Activated naive CD8-positive, alpha-beta T cell treated with anti-CD3 and anti-CD28 coated beads, Interleukin-2, amount 50 U/mL, for 24 hours (primary cell): Measurements from ENCODE around the gene LRMDA.

Experiments used
- ATAC-seq: fragments of 150-1000 bp; cut with Tn5 transposase; one replicate; pipeline ENCODE4 v1.10.0; 2021
- DNase-seq: peaks from one replicate; pipeline ENCODE4 v3.0.0; 2021
- H3K27ac Mint-ChIP-seq: one replicate; pipeline ENCODE4 v1.8.0; 2021; ENCODE audit warnings: mild to moderate bottlenecking, mixed read lengths
- H3K27me3 Mint-ChIP-seq: one replicate; pipeline ENCODE4 v1.8.0; 2021; ENCODE audit warnings: mixed read lengths
- H3K36me3 Mint-ChIP-seq: one replicate; pipeline ENCODE4 v1.8.0; 2021; ENCODE audit warnings: low read depth, mixed read lengths
- H3K4me1 Mint-ChIP-seq: one replicate; pipeline ENCODE4 v1.8.0; 2021; ENCODE audit warnings: mixed read lengths
- H3K4me3 Mint-ChIP-seq: one replicate; pipeline ENCODE4 v1.8.0; 2021; ENCODE audit warnings: mild to moderate bottlenecking, moderate library complexity, mixed read lengths
- H3K9me3 Mint-ChIP-seq: one replicate; pipeline ENCODE4 v1.8.0; 2021; ENCODE audit warnings: mixed read lengths

Gene LRMDA

DNA sequence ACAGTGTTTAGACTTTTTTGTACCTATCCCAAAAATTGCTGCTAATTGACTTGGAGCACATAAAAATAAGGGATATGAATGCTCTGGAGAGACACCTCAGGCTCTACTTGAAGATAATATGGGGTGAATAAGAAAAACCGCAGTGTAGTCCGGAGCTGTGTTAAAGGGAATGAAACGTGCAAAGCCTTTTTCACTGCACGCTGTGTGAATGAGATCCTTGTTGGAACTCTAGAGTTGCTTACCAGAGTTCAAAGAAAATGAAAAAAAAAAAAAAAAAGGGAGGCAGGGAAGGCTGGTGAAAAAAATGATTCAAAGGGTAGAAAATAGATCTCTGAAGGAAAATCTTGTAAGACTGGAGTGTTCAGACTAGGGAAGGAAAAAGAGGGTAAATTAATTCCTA, 226.6 kb downstream of the LRMDA start:
- Mint-ChIP-seq H3K27me3 (peaks cover 6% of the 10 kb centered on the region), H3K4me1 (no peaks in the 10 kb centered on the region), H3K9me3 (no peaks in the 10 kb centered on the region), H3K27ac (no peak overlapping the region), H3K36me3 (no peaks in the 10 kb centered on the region), H3K4me3 (no peak overlapping the region)
- ATAC-seq (no peak), DNase-seq (no peak)

DNA sequence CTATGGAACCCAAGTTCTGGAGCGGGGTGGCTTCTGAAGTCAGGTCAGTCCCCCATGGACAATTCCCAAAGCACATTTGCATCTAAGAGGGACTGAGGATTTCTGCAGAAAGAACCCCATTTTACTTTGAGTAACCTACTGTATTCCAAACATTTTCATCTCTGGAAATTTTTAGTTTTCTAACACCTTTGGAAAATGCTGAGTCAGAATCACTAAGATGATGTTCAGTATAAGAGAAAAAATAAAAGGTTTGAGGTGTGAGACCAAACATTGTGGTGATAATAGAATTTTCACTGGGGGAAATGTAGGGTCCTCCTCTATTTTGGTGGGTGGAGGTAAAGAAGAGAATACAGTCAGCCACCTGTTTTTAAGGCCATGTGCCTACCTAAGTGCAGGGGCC, 227.1 kb downstream of the LRMDA start:
- Mint-ChIP-seq H3K36me3 (no peaks in the 10 kb centered on the region), H3K27me3 (peaks cover 6% of the 10 kb centered on the region), H3K27ac (no peak overlapping the region), H3K4me1 (no peaks in the 10 kb centered on the region), H3K4me3 (no peak overlapping the region), H3K9me3 (no peaks in the 10 kb centered on the region)
- DNase-seq (no peak), ATAC-seq (no peak)

DNA sequence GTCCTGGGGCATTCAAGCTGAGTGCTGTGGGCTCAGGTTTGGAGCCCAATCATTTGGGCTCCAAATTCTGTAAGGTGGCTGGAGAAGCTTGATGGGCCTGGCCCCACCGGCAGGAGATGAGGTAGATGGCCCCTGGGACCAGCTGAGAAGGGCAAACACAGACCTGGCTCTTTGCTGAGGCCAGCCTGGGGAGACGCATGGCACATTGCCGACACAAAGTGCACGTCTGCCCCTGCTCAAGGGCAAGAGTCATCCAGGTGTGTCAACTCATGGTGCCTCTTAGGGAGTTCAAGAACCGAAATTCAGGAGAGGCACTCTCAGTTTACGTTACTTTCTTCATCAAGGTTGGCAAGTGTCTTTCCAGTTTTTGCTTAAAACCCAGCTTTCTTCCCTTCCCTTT, 227.5 kb downstream of the LRMDA start:
- Mint-ChIP-seq H3K27me3 (peaks cover 4% of the 10 kb centered on the region), H3K4me1 (no peaks in the 10 kb centered on the region), H3K36me3 (no peaks in the 10 kb centered on the region), H3K27ac (no peak overlapping the region), H3K4me3 (no peak overlapping the region), H3K9me3 (no peaks in the 10 kb centered on the region)
- DNase-seq: no peak
- no peak for ATAC-seq

DNA sequence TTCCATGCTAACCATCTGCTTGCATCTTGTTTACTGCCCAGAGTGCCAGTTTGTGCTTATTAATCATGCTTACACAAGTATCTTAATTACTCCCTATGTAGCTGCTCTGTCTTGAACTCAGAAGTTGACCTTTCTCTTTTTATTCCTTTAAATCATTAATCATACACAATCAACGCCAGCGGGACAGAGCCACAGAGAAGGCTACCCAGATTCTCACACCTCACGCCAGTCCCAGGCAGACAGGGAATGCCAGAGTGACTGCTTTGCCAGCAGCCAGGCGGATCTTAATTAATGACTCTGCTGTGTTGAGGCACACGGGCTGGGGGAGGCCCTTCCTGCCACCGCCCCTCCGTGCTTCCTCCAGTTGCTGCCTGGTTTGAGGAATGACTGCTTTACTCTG, 229.4 kb downstream of the LRMDA start:
- Mint-ChIP-seq H3K36me3 (no peaks in the 10 kb centered on the region), H3K27me3 (peaks cover 9% of the 10 kb centered on the region), H3K27ac (no peak overlapping the region), H3K4me3 (no peak overlapping the region), H3K9me3 (no peaks in the 10 kb centered on the region), H3K4me1 (no peaks in the 10 kb centered on the region)
- ATAC-seq: no peak
- DNase-seq: no peak

DNA sequence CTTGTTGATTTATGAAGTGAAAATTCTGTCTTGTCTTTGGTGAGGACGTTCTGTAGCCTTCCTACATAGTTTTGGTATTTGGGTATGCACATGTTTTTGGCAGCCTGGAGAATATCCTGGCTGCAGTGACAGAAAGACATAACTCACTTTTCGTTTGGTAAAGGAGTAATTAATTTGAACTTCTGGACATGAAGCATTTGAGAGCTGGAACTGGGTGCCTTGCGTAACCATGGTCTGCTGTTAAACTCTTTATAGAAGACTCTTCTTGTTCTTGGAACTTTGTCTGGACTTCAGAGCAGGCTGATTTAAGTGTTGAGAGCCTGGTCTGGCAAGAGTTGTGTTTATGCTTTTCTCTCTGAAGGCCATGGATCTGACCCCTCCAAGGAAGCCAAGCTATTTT, 231.3 kb downstream of the LRMDA start:
- H3K36me3 Mint-ChIP-seq: no peaks in the 10 kb centered on the region
- no peak for ATAC-seq
- no peak overlapping the region for H3K27ac Mint-ChIP-seq
- no peak for DNase-seq
- H3K4me3 Mint-ChIP-seq: no peak overlapping the region
- H3K9me3 Mint-ChIP-seq: no peaks in the 10 kb centered on the region
- H3K27me3 Mint-ChIP-seq: peaks cover 9% of the 10 kb centered on the region
- no peaks in the 10 kb centered on the region for H3K4me1 Mint-ChIP-seq

DNA sequence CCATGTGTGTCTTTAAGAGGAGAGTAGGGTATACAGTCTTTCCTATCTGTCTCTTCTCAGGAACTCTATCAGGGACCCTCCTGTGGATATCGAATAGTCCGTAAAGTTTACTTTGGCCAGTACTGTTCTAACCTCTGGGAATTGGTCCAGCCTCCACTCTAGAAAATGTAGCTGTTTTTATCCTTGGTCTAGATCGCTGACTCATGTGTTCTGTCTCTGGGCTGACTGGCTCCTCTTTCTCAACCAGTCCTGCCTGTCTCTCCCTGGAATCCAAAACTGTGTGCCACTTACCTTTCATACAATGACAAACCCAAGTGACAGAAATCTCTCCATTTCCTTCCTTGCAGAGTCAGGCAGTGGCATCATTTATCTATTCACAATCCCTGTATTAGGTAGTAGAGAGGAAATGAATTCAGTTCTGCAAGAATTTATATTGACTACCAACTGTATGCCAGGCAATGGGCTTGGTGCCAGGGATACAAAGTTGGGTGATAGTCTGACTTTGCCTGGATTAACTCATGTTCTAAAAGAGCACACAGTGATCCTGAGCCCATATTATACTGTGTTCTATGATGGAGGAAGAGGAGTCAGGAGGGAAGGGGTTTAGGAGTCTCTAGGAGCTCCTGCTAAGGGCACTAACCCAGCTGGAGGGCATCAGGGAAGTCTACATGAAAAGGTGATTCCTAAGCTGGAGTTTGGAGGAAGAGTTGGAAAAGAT, 232.7 kb downstream of the LRMDA start:
- Mint-ChIP-seq H3K4me1 (no peaks in the 10 kb centered on the region), H3K36me3 (no peaks in the 10 kb centered on the region), H3K9me3 (no peaks in the 10 kb centered on the region), H3K4me3 (no peak overlapping the region), H3K27ac (no peak overlapping the region), H3K27me3 (peaks cover 9% of the 10 kb centered on the region)
- ATAC-seq: no peak
- no peak for DNase-seq

DNA sequence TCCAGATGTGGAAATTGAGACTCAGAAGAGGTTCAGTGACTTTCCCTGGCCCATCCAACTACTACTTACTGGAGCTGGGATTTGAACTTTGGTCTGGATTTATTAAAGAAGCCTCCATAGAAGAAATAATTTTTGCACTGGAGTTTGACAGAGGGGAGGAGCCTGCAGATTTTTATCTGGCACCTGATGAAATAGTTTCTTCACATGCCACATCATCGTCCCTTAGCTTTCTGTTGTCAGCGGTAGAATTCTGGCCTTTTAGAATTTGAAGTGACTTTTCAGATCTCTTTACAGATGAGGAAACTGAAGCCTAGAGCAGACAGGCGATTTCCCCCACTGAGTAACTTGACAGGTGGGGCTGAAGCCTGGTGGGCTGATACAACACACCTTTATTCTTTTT, 233.5 kb downstream of the LRMDA start:
- no peak overlapping the region for H3K27ac Mint-ChIP-seq
- H3K9me3 Mint-ChIP-seq: no peaks in the 10 kb centered on the region
- DNase-seq: no peak
- no peaks in the 10 kb centered on the region for H3K36me3 Mint-ChIP-seq
- ATAC-seq: no peak
- no peak overlapping the region for H3K4me3 Mint-ChIP-seq
- H3K4me1 Mint-ChIP-seq: no peaks in the 10 kb centered on the region
- peaks cover 7% of the 10 kb centered on the region for H3K27me3 Mint-ChIP-seq

DNA sequence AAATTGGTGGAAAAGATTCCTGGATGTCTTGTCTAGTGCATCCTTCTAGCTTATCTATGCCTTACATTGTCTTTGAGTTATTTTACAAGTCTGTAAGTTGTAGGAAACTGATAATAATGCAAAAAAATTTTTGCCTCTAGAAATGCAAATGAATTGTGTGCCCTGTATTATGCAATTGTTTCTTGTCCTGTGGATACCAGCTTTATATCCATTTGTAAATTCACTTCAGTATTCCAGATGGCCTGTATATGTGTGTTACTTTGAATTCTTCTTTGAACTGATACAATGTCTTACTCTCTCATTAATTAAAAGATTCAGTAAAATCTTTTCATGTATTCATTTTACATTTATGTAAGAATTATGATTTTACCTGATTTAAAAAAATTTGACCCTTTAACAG, 234.3 kb downstream of the LRMDA start:
- Mint-ChIP-seq H3K27me3 (peaks cover 7% of the 10 kb centered on the region), H3K4me3 (no peak overlapping the region), H3K36me3 (no peaks in the 10 kb centered on the region), H3K9me3 (no peaks in the 10 kb centered on the region), H3K27ac (no peak overlapping the region), H3K4me1 (no peaks in the 10 kb centered on the region)
- no peak for ATAC-seq
- no peak for DNase-seq

DNA sequence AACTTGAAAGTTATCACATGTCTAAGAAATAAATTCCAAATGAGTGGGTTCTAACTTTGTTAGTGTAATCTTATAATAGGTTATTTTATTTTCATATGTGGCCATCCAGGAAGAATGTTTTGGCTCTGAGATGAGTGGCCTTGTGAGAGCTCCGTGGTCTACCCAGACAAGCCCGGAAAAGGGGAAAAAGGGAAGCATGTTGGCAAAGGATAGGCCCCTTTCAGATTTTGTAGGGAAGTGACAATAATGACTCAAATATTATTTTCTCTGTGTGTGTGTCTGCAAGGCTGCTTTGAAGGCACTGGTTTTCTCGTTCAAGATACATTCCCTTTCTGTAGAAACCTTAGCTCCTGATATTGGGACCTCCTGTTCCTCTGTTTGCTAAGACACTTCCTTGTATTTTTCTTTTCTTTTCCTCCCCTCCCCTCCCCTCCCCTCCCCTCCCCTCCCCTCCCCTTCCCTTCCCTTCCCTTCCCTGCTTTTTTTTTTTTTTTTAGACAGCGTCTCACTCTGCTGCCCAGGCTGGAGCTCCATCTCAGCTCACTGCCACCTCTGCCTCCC, 240.8 kb downstream of the LRMDA start:
- ATAC-seq: no peak
- Mint-ChIP-seq H3K4me3 (no peak overlapping the region), H3K9me3 (no peaks in the 10 kb centered on the region), H3K4me1 (no peaks in the 10 kb centered on the region), H3K27ac (no peak overlapping the region), H3K27me3 (peaks cover 4% of the 10 kb centered on the region), H3K36me3 (no peaks in the 10 kb centered on the region)
- no peak for DNase-seq

DNA sequence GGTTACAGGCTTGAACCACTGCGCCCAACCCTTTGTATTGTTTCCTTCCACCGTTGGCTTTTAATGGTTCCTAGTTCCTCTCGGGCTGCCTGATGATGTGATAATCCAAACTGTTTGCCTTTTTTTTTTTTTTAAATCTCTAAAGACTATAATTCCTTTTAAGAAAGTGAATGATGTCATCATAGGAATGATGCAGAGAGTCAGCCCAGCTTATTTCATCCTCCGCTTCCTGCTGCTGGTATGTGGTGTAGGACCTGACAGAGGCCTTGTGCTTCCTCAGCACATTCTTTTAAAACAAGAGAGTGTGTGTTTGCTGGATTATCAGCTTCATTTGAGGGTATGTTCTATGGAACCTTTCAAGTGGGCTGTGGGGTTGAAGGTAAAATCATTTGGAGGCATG, 241.4 kb downstream of the LRMDA start:
- Mint-ChIP-seq H3K27ac (no peak overlapping the region), H3K4me1 (no peaks in the 10 kb centered on the region), H3K36me3 (no peaks in the 10 kb centered on the region), H3K9me3 (no peaks in the 10 kb centered on the region), H3K4me3 (no peak overlapping the region), H3K27me3 (peaks cover 4% of the 10 kb centered on the region)
- ATAC-seq: no peak
- DNase-seq: no peak

DNA sequence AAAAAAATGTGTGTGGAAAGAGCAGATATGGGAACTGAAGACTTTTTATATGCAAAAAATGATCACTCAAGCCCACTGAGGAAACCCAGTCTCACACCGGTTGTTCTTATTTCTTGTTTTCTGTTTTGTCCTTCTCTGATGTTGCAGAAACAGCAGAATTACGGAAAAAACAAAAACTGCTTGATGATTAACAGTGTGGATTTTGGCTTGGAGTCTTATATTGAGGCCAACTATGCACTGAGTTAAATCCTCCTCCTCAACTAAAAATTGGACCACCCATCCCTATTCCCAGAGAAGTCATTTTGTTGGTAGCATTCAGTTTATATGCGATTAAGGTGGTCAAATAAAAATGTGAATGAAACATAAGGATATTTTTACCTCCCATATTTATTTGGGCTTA, 246.1 kb downstream of the LRMDA start:
- peaks cover 4% of the 10 kb centered on the region for H3K27me3 Mint-ChIP-seq
- no peak overlapping the region for H3K27ac Mint-ChIP-seq
- no peak for ATAC-seq
- H3K4me1 Mint-ChIP-seq: no peaks in the 10 kb centered on the region
- H3K4me3 Mint-ChIP-seq: no peak overlapping the region
- no peak for DNase-seq
- no peaks in the 10 kb centered on the region for H3K9me3 Mint-ChIP-seq
- H3K36me3 Mint-ChIP-seq: no peaks in the 10 kb centered on the region

DNA sequence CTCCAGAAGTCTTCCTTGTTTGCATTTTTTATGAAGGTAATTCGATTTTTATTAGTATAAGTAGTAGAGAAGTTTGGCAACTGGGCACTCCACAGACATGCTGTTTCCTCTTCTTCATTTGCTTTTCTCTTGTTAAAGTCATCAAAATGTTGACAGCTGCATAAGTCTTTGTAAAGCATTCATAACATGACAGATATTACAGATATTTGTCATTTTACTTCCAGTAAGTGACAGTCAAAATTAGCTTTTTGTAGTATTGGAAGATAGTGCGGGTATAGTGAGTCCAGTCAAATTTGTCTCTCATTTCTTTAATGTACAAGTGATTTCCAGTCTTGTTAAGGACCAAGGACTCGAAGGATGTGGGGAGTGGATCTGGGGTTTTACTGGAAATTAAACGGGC, 247.1 kb downstream of the LRMDA start:
- Mint-ChIP-seq H3K27me3 (peaks cover 4% of the 10 kb centered on the region), H3K4me3 (no peak overlapping the region), H3K27ac (no peak overlapping the region), H3K9me3 (no peaks in the 10 kb centered on the region), H3K36me3 (no peaks in the 10 kb centered on the region), H3K4me1 (no peaks in the 10 kb centered on the region)
- DNase-seq (no peak), ATAC-seq (no peak)

DNA sequence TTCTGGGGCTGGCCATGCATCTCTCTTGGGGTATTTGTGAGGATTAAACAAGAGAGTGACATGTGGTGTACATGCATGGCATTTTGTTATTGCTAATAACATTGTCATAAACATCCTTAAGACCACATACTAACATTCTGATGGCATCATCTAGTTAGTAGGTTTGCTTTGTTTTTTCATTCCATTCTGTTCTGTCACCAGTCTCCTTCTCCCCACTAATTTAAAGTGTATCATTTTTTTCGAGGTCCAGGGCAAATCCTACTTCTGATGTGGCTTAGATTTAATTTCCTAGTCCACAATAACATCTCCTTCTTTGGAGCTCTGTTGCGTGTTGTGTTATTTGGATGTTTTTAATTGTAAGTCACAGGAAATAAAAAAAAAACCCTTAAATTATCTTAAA, 248.1 kb downstream of the LRMDA start:
- H3K4me1 Mint-ChIP-seq: no peaks in the 10 kb centered on the region
- no peak for ATAC-seq
- DNase-seq: no peak
- H3K4me3 Mint-ChIP-seq: no peak overlapping the region
- H3K27me3 Mint-ChIP-seq: peaks cover 4% of the 10 kb centered on the region
- H3K9me3 Mint-ChIP-seq: no peaks in the 10 kb centered on the region
- H3K36me3 Mint-ChIP-seq: no peaks in the 10 kb centered on the region
- H3K27ac Mint-ChIP-seq: no peak overlapping the region

DNA sequence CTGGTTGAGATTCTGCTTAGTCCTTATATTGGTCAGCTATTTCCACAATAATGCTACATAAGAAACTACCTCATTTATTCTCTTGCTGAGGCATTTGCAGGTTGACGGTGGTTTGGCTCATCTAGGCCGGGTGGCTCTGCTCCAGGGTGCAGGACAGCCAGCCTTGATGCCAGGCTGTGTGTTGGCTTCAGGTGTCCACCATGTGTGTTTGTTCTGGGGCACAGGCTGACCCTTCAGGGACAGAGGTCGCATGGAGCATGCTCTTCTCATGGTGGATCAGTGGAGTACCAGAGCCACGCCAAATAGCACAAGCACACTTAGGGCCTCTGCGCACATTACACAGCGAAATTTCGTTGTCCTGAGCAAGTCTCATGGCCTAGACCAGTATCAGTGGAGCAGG, 249.9 kb downstream of the LRMDA start:
- ATAC-seq: no peak
- Mint-ChIP-seq H3K27me3 (peaks cover 3% of the 10 kb centered on the region), H3K9me3 (no peaks in the 10 kb centered on the region)

DNA sequence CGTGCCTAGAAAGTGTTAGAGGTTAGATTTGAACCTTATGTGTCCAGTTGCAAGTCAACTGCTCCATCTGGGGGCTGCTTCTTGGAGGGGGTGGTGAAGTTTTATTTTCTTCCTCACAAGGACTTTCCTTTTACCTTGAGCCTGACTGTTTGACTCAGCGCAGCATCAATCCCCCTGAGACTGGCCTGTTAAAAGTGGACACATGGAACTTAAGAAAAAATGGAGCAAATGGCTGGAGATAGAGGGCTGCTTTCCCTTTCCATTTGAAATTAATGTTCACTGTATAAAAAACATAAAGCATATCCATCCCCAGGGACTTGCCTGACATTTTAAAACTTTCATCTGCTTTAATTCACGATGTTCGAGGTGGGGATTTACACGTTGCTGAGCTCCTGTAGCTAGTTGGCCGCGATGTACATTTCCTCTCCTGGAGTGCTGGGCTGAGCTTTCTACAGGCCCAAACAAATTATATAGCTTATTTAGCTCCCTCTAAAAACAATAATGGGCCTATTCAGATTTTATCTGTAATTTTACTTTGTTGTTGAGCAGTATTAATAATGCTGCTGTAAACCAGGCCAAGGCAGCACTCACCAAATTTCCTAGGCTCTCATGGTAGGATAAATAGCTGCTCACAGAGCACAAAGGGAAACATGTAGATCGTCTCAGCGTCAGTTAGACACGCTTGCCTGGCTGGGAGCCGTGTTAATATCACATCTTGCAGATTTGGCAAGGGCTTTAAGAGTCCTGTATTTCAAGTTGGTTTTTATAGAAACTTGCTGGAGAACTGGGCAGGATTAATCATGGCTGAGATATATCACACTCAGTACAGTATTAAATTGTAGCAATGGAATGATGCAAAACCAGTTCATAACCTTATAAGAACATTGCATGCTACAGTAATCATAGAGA, 251.5 kb downstream of the LRMDA start:
- Mint-ChIP-seq H3K27ac (no peak overlapping the region), H3K4me1 (no peaks in the 10 kb centered on the region), H3K9me3 (peaks cover 1% of the 10 kb centered on the region), H3K36me3 (no peaks in the 10 kb centered on the region), H3K4me3 (no peak overlapping the region), H3K27me3 (no peaks in the 10 kb centered on the region)
- DNase-seq (no peak), ATAC-seq (no peak)

More for the DNA sequence above, 249.9 kb downstream of the LRMDA start:
- Mint-ChIP-seq H3K27ac (no peak overlapping the region), H3K4me1 (no peaks in the 10 kb centered on the region), H3K4me3 (no peak overlapping the region), H3K36me3 (no peaks in the 10 kb centered on the region)
- DNase-seq: no peak
